Kidney epithelial cell (primary cell): ENCODE measurements around the gene TPST1. TPM values are rescaled to one million over a fixed set of nuclear protein-coding genes. Genes with fewer than 3 reads are reported as not detected.

Source experiments
- DNase-seq: peaks from one replicate; pipeline ENCODE4 v3.0.0-alpha.2; 2010; ENCODE audit warnings: low read depth
- H3K27me3 ChIP-seq: 2 replicates; pipeline ENCODE4 v1.6.0; 2011; ENCODE audit warnings: low read length; ENCODE audit not compliant: control insufficient read depth, insufficient read depth
- H3K36me3 ChIP-seq: 2 replicates; pipeline ENCODE4 v1.5.1; 2011; ENCODE audit warnings: low read length; ENCODE audit not compliant: control insufficient read depth, insufficient read depth
- H3K4me3 ChIP-seq: 2 replicates; pipeline ENCODE4 v1.5.1; 2011; ENCODE audit warnings: low read depth, mild to moderate bottlenecking, control low read depth, low read length
- CTCF ChIP-seq: IDR thresholded peaks from 2 replicates; pipeline ENCODE4 v1.5.1; 2011; ENCODE audit warnings: mild to moderate bottlenecking, moderate library complexity, low read length, control low read depth, inconsistent platforms; ENCODE audit not compliant: insufficient read depth, poor library complexity, severe bottlenecking
- total RNA-seq: library from RNA; depleted of rRNA; stranded (reverse); fragments of >200 nt; gene quantifications from 2 replicates; pipeline ENCODE4 v1.2.3, GENCODE V29; 2015

Gene TPST1
- total RNA-seq, 1 donor from 2014 or later: 42.9 TPM

- DNase-seq: no peak
- Histone ChIP-seq H3K36me3 (no peaks in the 10 kb centered on the region), H3K27me3 (no peaks in the 10 kb centered on the region), H3K4me3 (no peak overlapping the region)
- no peak for TF ChIP-seq CTCF
These were observed 126.7 kb downstream of the TPST1 start for GRCh38 chr7:66331883-66332282.

- TF ChIP-seq CTCF: no peak
- no peaks in the 10 kb centered on the region for H3K27me3 ChIP-seq
- no peaks in the 10 kb centered on the region for H3K36me3 ChIP-seq
- no peak for DNase-seq
- H3K4me3 ChIP-seq: no peak overlapping the region
These were observed 128.3 kb downstream of the TPST1 start for GRCh38 chr7:66333443-66333842.

- no peak for DNase-seq
- Histone ChIP-seq H3K27me3 (no peaks in the 10 kb centered on the region), H3K36me3 (no peaks in the 10 kb centered on the region), H3K4me3 (no peak overlapping the region)
- no peak for TF ChIP-seq CTCF
These were observed 130.2 kb downstream of the TPST1 start for GRCh38 chr7:66335318-66335717.

- TF ChIP-seq CTCF: no peak
- H3K27me3 ChIP-seq: no peaks in the 10 kb centered on the region
- no peak for DNase-seq
- no peaks in the 10 kb centered on the region for H3K36me3 ChIP-seq
- H3K4me3 ChIP-seq: no peak overlapping the region
These were observed 131.6 kb downstream of the TPST1 start for GRCh38 chr7:66336760-66337159.

GRCh38 chr7:66339141-66339540, 134.0 kb downstream of the TPST1 start:
- TF ChIP-seq CTCF: no peak
- Histone ChIP-seq H3K27me3 (no peaks in the 10 kb centered on the region), H3K36me3 (no peaks in the 10 kb centered on the region), H3K4me3 (no peak overlapping the region)
- no peak for DNase-seq

- Histone ChIP-seq H3K36me3 (no peaks in the 10 kb centered on the region), H3K4me3 (no peak overlapping the region), H3K27me3 (no peaks in the 10 kb centered on the region)
- DNase-seq: no peak
- TF ChIP-seq CTCF: no peak
These were observed 139.0 kb downstream of the TPST1 start for GRCh38 chr7:66344166-66344565.
